ENCODE data around the gene TSPAN5. TPM values are rescaled to one million over a fixed set of nuclear protein-coding genes. Genes with fewer than 3 reads are reported as not detected.

The TSPAN5 gene
- total RNA-seq, 1 donor from 2014 or later: 1.7 TPM

DNA sequence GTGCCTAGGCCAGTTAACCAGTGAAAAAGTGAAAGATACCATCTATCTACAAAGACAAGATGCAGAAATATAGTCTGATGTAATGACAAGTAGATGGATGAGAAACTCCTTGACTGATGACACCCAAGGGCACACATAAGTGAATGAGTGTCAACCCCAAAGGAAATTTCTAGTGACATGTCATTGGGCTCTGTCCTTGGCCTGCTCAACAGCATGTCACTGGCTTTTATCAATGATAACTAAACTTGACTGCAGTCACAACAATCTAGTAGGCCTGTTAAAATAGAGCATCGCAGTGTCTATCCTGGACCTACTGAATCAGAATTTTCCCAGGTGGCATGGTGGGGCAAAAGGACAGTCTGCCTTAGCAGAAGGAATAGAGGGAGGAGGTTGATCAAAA, 155.8 kb downstream of the TSPAN5 start:
- Histone ChIP-seq H3K36me3 (no peaks in the 10 kb centered on the region), H3K27ac (replicated peaks) (no peak overlapping the region), H3K9me3 (replicated peaks) (no peaks in the 10 kb centered on the region), H3K27me3 (ENCODE audit: low read depth) (no peaks in the 10 kb centered on the region), H3K4me1 (peaks cover 6% of the 10 kb centered on the region), H3K4me3 (no peak overlapping the region)
- TF ChIP-seq, protein P1, sequence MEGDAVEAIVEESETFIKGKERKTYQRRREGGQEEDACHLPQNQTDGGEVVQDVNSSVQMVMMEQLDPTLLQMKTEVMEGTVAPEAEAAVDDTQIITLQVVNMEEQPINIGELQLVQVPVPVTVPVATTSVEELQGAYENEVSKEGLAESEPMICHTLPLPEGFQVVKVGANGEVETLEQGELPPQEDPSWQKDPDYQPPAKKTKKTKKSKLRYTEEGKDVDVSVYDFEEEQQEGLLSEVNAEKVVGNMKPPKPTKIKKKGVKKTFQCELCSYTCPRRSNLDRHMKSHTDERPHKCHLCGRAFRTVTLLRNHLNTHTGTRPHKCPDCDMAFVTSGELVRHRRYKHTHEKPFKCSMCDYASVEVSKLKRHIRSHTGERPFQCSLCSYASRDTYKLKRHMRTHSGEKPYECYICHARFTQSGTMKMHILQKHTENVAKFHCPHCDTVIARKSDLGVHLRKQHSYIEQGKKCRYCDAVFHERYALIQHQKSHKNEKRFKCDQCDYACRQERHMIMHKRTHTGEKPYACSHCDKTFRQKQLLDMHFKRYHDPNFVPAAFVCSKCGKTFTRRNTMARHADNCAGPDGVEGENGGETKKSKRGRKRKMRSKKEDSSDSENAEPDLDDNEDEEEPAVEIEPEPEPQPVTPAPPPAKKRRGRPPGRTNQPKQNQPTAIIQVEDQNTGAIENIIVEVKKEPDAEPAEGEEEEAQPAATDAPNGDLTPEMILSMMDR (IDR thresholded peaks at IDR 0.05; ENCODE audit: borderline replicate concordance): no peak
- intact Hi-C loops (cut with micrococcal nuclease): no loop called here
- DNase-seq: no peak

DNA sequence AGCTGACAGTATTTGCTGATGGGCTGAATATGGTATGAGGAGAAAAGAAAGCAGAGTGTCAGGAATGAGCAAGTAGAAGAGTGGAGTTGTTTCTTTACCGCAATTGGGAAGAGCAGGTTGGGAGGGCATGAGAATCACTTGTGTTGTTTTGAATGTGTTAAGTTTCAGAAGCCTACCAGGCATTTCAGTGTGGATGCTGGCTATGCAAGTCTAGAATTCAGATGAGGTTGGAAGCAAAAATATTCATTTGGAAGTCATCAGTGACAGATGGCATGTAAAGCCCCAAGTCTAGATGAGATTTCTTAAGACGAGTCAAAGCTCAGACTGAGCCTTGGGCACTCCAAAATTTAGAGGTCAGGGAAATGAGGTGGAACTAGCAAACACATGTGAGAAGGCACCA, 156.4 kb downstream of the TSPAN5 start:
- H3K4me1 ChIP-seq: peaks cover 6% of the 10 kb centered on the region
- no peak for DNase-seq
- no peaks in the 10 kb centered on the region for H3K9me3 ChIP-seq (replicated peaks)
- TF ChIP-seq, protein P1 (IDR thresholded peaks at IDR 0.05; ENCODE audit: borderline replicate concordance): no peak
- no peak overlapping the region for H3K27ac ChIP-seq (replicated peaks)
- H3K36me3 ChIP-seq: no peaks in the 10 kb centered on the region
- no peaks in the 10 kb centered on the region for H3K27me3 ChIP-seq (ENCODE audit: low read depth)
- H3K4me3 ChIP-seq: no peak overlapping the region
- intact Hi-C loops (cut with micrococcal nuclease): no loop called here

DNA sequence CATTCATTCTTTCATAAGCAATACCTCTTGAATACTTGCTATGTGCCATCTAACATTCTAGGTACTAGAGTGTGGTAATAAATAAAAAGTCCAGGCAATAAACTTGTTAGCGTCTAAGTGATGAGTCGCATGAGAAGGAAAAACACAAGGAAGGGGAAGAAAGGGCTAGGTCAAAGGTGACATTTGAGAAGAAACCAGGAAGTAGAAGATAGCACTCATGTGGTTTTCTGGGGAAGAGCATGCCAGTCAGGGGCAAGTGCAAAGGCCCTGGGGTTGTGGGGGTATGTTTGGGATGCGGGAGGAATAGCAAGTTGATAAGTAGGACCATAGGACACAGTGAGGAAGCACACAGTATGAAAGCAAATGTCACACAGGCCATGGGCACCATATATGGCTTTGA, 157.0 kb downstream of the TSPAN5 start:
- intact Hi-C loops (cut with micrococcal nuclease): no loop called here
- no peaks in the 10 kb centered on the region for H3K36me3 ChIP-seq
- TF ChIP-seq, protein P1 (IDR thresholded peaks at IDR 0.05; ENCODE audit: borderline replicate concordance): no peak
- DNase-seq: no peak
- no peaks in the 10 kb centered on the region for H3K9me3 ChIP-seq (replicated peaks)
- no peaks in the 10 kb centered on the region for H3K27me3 ChIP-seq (ENCODE audit: low read depth)
- peaks cover 4% of the 10 kb centered on the region for H3K4me1 ChIP-seq
- H3K4me3 ChIP-seq: no peak overlapping the region
- H3K27ac ChIP-seq (replicated peaks): no peak overlapping the region

DNA sequence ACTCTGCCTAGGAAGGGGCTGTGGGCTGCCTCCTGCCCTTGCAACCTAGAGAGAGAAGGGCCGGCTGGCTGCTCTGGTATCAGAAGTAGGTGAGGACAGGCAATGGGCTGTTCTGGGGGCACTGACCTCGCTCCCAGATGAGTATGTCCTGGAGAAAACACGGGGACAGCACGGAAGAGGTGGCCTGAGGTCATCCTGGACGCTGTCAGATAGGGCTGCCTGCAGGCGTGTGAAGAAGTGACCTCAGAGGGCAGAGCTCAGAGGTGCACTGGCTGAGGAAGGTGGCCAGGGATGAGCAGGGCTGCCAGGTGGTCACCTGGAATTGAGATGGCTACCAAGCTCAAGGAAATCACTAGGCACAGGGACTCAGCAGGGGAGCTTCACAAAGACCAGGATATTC, 159.6 kb downstream of the TSPAN5 start:
- Histone ChIP-seq H3K27ac (replicated peaks) (no peak overlapping the region), H3K27me3 (ENCODE audit: low read depth) (no peaks in the 10 kb centered on the region), H3K4me1 (no peaks in the 10 kb centered on the region), H3K4me3 (no peak overlapping the region), H3K36me3 (no peaks in the 10 kb centered on the region), H3K9me3 (replicated peaks) (no peaks in the 10 kb centered on the region)
- intact Hi-C loops (cut with micrococcal nuclease): no loop called here
- DNase-seq: no peak
- TF ChIP-seq, protein P1 (IDR thresholded peaks at IDR 0.05; ENCODE audit: borderline replicate concordance): no peak

DNA sequence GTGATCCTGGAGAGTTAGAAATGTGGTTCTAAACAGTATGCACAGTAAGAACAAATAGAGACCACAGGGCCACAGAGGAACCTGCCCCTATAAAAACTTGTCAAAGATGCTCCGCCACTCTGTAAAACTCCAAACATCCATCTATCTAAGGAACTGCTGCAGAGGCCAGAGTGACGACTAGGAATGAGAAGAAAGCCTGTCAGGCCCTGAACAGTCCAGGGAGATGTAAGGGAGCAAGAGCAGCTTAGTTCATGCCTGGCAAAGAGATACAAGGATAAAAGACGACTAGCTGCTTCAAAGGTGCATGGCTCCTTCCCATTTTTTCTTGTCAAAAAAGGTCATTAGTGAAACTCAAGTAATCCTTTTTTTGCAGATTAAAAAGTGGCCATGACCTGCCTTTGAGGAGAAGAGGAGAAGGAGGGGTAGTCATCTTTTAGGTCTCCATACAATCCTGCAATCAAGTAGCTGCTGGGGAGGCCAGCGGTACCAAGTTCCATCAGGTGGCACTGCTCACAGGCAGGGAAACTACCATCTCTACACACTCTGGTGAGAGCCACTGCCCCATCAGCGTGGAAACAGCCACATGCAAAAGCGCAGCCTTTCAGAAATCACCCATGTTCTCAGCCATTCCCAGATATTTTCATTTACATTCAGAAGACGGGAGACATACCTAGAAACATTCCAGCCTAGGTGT, 162.1 kb downstream of the TSPAN5 start:
- no peak for DNase-seq
- TF ChIP-seq, protein P1 (IDR thresholded peaks at IDR 0.05; ENCODE audit: borderline replicate concordance): no peak
- no peak overlapping the region for H3K4me3 ChIP-seq
- H3K27me3 ChIP-seq (ENCODE audit: low read depth): no peaks in the 10 kb centered on the region
- H3K4me1 ChIP-seq: no peaks in the 10 kb centered on the region
- intact Hi-C loops (cut with micrococcal nuclease): no loop called here
- no peak overlapping the region for H3K27ac ChIP-seq (replicated peaks)
- no peaks in the 10 kb centered on the region for H3K36me3 ChIP-seq
- no peaks in the 10 kb centered on the region for H3K9me3 ChIP-seq (replicated peaks)

All from left ventricle myocardium inferior (tissue), 1 donor.